ENCODE data around the gene BAG1. TPM values are rescaled to one million over a fixed set of nuclear protein-coding genes. Genes with fewer than 3 reads are reported as not detected.

Gene BAG1
- total and polyA plus RNA-seq, 3 donors from 2014 or later = 96.6 to 203 (median 147) TPM

- TF ChIP-seq POLR2A (IDR thresholded peaks at IDR 0.05) = no peak
- TF ChIP-seq CTCF (IDR thresholded peaks at IDR 0.05) = no peak
- Histone ChIP-seq H3K4me3 (no peak overlapping the region), H3K4me1 (peaks cover 20% of the 10 kb centered on the region), H3K9me3 (no peaks in the 10 kb centered on the region), H3K36me3 (ENCODE audit: low read depth, missing control alignments) (no peaks in the 10 kb centered on the region), H3K27ac (peak overlapping the region in 1 of 2 donors; percentile 95), H3K27me3 (no peaks in the 10 kb centered on the region)
- no peak for DNase-seq
- 45 to 59% methylated on average over 1 to 4 of the region's 4 CpGs for WGBS, 2 donors
- intact Hi-C loops (cut with DNase I; ENCODE audit: low total_unique reads) = no loop called here
Measured at GRCh38 chr9:33288235-33288634, 23.7 kb upstream of the BAG1 start.

GRCh38 chr9:33287087-33287490 lies 22.6 kb upstream of the BAG1 start:
- no peaks in the 10 kb centered on the region for H3K9me3 ChIP-seq
- no peaks in the 10 kb centered on the region for H3K27me3 ChIP-seq
- H3K36me3 ChIP-seq (ENCODE audit: low read depth, missing control alignments) = no peaks in the 10 kb centered on the region
- peak; percentile 64 for DNase-seq
- no peak overlapping the region for H3K4me3 ChIP-seq
- peak; percentile 62 to 83 (median 74) for TF ChIP-seq CTCF (IDR thresholded peaks at IDR 0.05)
- TF ChIP-seq POLR2A (IDR thresholded peaks at IDR 0.05) = no peak
- intact Hi-C loops (cut with DNase I; ENCODE audit: low total_unique reads) = no loop called here
- peak overlapping the region in 1 of 2 donors; percentile 36 for H3K27ac ChIP-seq
- H3K4me1 ChIP-seq = peaks cover 14% of the 10 kb centered on the region
- 60 to 69% methylated on average over 4 of the region's 4 CpGs for WGBS, 2 donors

GRCh38 chr9:33285502-33285901 lies 21.0 kb upstream of the BAG1 start:
- intact Hi-C loops (cut with DNase I; ENCODE audit: low total_unique reads) = no loop called here
- no peak for TF ChIP-seq CTCF (IDR thresholded peaks at IDR 0.05)
- TF ChIP-seq POLR2A (IDR thresholded peaks at IDR 0.05) = no peak
- H3K4me1 ChIP-seq = peaks cover 5% of the 10 kb centered on the region
- H3K9me3 ChIP-seq = no peaks in the 10 kb centered on the region
- no peak overlapping the region for H3K27ac ChIP-seq
- H3K36me3 ChIP-seq (ENCODE audit: low read depth, missing control alignments) = no peaks in the 10 kb centered on the region
- no peaks in the 10 kb centered on the region for H3K27me3 ChIP-seq
- WGBS, 2 donors = 74 to 87% methylated on average over 5 of the region's 5 CpGs
- no peak for DNase-seq
- no peak overlapping the region for H3K4me3 ChIP-seq

GRCh38 chr9:33277484-33277883 lies 13.0 kb upstream of the BAG1 start:
- Histone ChIP-seq H3K4me1 (no peaks in the 10 kb centered on the region), H3K27me3 (no peaks in the 10 kb centered on the region), H3K27ac (no peak overlapping the region), H3K36me3 (ENCODE audit: low read depth, missing control alignments) (peaks cover 5% of the 10 kb centered on the region), H3K4me3 (no peak overlapping the region), H3K9me3 (no peaks in the 10 kb centered on the region)
- intact Hi-C loops (cut with DNase I; ENCODE audit: low total_unique reads) = no loop called here
- no peak for TF ChIP-seq CTCF (IDR thresholded peaks at IDR 0.05)
- no peak for TF ChIP-seq POLR2A (IDR thresholded peaks at IDR 0.05)
- WGBS, 2 donors = 96 to 99% methylated on average over 4 of the region's 4 CpGs
- DNase-seq = no peak

GRCh38 chr9:33273972-33274328 lies 9.4 kb upstream of the BAG1 start:
- H3K4me3 ChIP-seq = no peak overlapping the region
- DNase-seq = no peak
- no peaks in the 10 kb centered on the region for H3K9me3 ChIP-seq
- WGBS, 2 donors = 98 to 100% methylated on average over 2 of the region's 2 CpGs
- intact Hi-C loops (cut with DNase I; ENCODE audit: low total_unique reads) = no loop called here
- no peaks in the 10 kb centered on the region for H3K27me3 ChIP-seq
- peaks cover 5% of the 10 kb centered on the region for H3K36me3 ChIP-seq (ENCODE audit: low read depth, missing control alignments)
- TF ChIP-seq POLR2A (IDR thresholded peaks at IDR 0.05) = no peak
- no peak for TF ChIP-seq CTCF (IDR thresholded peaks at IDR 0.05)
- no peaks in the 10 kb centered on the region for H3K4me1 ChIP-seq
- H3K27ac ChIP-seq = no peak overlapping the region
